ENCODE measurements around the gene FITM1. TPM values are rescaled to one million over a fixed set of nuclear protein-coding genes. Genes with fewer than 3 reads are reported as not detected.

Gene FITM1
- total RNA-seq, 1 donor from 2014 or later = 0.59 TPM

DNA sequence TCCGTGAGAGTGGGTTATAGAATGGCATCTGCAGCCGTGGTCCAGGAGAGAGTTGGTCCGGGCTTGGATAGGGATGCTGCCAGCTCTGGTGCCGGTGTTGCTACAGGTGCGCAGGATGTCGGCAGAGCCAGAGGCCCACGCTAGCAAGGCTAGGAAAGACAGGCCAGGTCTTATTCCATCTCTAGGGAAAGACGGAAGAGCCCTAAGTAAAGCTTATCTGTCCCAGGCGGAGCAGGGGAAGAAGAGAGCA, 5.0 kb downstream of the FITM1 start:
- H3K4me3 Mint-ChIP-seq (ENCODE audit: unreplicated experiment) = peak overlapping the region; percentile 97
- H3K9me3 Mint-ChIP-seq (ENCODE audit: unreplicated experiment) = no peaks in the 10 kb centered on the region
- no peak for DNase-seq (ENCODE audit: low spot score)
- H3K4me1 Mint-ChIP-seq (ENCODE audit: unreplicated experiment) = peaks cover 36% of the 10 kb centered on the region
- H3K36me3 Mint-ChIP-seq (ENCODE audit: low read depth, unreplicated experiment) = peaks cover 18% of the 10 kb centered on the region
- H3K27me3 Mint-ChIP-seq (ENCODE audit: unreplicated experiment) = peaks cover 14% of the 10 kb centered on the region
- peak overlapping the region; percentile 83 for H3K27ac Mint-ChIP-seq (ENCODE audit: unreplicated experiment)
- TF ChIP-seq, protein P1, sequence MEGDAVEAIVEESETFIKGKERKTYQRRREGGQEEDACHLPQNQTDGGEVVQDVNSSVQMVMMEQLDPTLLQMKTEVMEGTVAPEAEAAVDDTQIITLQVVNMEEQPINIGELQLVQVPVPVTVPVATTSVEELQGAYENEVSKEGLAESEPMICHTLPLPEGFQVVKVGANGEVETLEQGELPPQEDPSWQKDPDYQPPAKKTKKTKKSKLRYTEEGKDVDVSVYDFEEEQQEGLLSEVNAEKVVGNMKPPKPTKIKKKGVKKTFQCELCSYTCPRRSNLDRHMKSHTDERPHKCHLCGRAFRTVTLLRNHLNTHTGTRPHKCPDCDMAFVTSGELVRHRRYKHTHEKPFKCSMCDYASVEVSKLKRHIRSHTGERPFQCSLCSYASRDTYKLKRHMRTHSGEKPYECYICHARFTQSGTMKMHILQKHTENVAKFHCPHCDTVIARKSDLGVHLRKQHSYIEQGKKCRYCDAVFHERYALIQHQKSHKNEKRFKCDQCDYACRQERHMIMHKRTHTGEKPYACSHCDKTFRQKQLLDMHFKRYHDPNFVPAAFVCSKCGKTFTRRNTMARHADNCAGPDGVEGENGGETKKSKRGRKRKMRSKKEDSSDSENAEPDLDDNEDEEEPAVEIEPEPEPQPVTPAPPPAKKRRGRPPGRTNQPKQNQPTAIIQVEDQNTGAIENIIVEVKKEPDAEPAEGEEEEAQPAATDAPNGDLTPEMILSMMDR (IDR thresholded peaks at IDR 0.05; ENCODE audit: unreplicated experiment) = no peak

DNA sequence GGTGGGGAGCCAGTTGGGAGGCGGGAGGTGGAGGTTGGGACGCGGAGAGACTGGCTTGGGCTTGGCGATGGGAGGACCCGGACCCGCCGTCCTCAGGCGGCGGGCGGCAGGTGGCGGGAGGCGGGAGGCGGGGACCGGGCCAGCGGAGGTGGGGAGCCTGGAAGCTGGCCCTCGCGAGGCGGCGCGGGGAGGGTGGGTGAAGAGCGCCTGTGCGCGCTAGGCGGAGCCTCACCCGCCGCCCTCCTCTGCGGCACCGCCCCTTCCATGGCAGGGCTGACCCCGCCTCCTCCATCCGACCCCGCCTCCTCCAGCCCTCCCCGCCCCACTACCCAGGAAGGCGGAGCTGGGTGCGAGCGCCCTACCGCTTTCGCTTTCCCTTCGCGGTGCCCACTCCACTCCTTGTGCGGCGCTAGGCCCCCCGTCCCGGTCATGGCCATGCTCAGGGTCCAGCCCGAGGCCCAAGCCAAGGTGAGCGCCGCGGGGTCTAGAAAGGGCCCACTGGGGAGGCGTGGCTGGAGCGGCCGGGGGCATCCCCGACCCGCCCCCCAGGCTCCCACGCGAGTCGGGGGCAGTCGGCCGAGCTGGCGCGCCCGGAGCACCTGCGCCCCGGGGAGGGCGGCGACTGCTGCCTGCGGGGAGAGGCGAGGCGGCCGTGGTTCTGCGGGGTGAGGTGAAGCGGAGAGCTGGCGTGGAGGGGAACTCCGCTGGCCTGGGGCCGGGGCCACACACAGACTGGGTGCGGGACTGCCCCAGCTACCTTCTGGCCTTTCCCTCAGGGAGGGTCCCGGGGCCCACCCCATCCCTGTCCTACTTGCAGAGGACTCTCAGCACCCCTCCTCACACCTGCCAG, 5.6 kb downstream of the FITM1 start, which contains the start of gene PSME1:
TSS of gene PSME1 (plus strand) at position 361 of the 850 bp plus-strand sequence. CDS start at position 430, 69 bp downstream.
- peak; percentile 83 for DNase-seq (ENCODE audit: low spot score)
- peaks cover 32% of the 10 kb centered on the region for H3K4me1 Mint-ChIP-seq (ENCODE audit: unreplicated experiment)
- peaks cover 14% of the 10 kb centered on the region for H3K27me3 Mint-ChIP-seq (ENCODE audit: unreplicated experiment)
- H3K27ac Mint-ChIP-seq (ENCODE audit: unreplicated experiment) = peak within 1 kb of the TSS; percentile 84
- peak within 1 kb of the TSS; percentile 97 for H3K4me3 Mint-ChIP-seq (ENCODE audit: unreplicated experiment)
- H3K36me3 Mint-ChIP-seq (ENCODE audit: low read depth, unreplicated experiment) = peaks cover 18% of the 10 kb centered on the region
- TF ChIP-seq, protein P1 (IDR thresholded peaks at IDR 0.05; ENCODE audit: unreplicated experiment) = no peak
- no peaks in the 10 kb centered on the region for H3K9me3 Mint-ChIP-seq (ENCODE audit: unreplicated experiment)

DNA sequence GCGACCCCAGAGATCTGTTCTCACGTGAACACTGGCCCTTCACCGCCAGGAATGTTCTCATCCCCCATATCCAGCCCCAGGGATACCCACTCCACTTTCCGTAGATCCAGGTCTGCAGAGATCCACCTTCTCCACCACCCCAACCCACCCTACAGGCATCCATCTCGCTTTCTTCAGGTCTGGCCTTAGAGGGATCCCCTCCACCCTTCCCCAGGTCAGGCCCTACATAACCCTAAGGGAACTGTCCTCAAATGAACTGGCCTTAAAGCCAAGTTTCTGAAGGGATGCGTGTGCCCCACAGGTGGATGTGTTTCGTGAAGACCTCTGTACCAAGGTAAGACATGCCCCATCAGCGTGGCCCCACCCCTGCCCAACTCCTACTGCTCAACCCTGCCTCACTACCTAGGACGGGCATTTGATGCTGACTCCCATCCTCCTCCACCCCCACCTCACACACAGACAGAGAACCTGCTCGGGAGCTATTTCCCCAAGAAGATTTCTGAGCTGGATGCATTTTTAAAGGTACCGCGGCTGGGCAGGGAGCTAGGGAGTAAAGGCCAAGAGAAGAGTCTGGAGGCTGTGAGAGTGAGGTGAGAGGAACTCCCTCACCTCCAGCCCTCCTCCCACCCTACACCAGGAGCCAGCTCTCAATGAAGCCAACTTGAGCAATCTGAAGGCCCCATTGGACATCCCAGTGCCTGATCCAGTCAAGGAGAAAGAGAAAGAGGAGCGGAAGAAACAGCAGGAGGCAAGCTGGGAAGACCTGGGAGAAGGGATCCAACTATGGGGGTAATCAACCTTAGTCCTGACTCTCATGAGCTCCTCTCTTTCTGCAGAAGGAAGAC, 6.4 kb downstream of the FITM1 start:
- H3K4me1 Mint-ChIP-seq (ENCODE audit: unreplicated experiment) = peaks cover 27% of the 10 kb centered on the region
- peak overlapping the region; percentile 85 for H3K4me3 Mint-ChIP-seq (ENCODE audit: unreplicated experiment)
- peaks cover 18% of the 10 kb centered on the region for H3K36me3 Mint-ChIP-seq (ENCODE audit: low read depth, unreplicated experiment)
- no peak for DNase-seq (ENCODE audit: low spot score)
- peaks cover 14% of the 10 kb centered on the region for H3K27me3 Mint-ChIP-seq (ENCODE audit: unreplicated experiment)
- no peak overlapping the region for H3K27ac Mint-ChIP-seq (ENCODE audit: unreplicated experiment)
- no peaks in the 10 kb centered on the region for H3K9me3 Mint-ChIP-seq (ENCODE audit: unreplicated experiment)
- TF ChIP-seq, protein P1 (IDR thresholded peaks at IDR 0.05; ENCODE audit: unreplicated experiment) = no peak

DNA sequence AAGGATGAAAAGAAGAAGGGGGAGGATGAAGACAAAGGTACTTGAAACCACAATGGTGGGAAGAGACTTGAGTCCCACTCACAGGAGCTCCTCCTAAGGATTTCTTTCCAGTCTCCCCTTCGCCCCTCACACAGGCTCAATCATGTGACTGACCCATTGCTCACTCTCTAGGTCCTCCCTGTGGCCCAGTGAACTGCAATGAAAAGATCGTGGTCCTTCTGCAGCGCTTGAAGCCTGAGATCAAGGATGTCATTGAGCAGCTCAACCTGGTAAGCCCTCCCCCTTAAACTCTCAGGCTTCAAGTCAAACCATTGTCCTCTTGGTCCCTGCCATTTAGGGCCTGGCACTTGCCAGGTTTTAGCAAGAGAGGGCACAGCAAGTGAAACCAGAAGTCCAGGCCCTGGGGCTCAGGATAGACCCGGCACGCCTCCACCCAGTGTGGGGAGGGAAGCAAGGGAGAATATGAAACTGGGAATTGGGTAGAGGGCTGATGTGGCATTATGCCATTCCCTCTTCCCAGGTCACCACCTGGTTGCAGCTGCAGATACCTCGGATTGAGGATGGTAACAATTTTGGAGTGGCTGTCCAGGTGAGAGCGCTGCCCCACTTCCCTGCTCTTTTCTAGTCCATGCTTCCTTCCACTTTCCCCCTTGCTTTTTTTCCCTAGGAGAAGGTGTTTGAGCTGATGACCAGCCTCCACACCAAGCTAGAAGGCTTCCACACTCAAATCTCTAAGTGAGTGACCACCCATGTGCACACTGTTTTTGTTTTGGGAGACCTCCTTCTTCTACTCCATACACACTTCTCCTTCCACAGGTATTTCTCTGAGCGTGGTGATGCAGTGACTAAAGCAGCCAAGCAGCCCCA, 7.3 kb downstream of the FITM1 start:
- DNase-seq (ENCODE audit: low spot score) = no peak
- Mint-ChIP-seq H3K27me3 (ENCODE audit: unreplicated experiment) (peaks cover 13% of the 10 kb centered on the region), H3K27ac (ENCODE audit: unreplicated experiment) (no peak overlapping the region), H3K36me3 (ENCODE audit: low read depth, unreplicated experiment) (peaks cover 18% of the 10 kb centered on the region), H3K4me3 (ENCODE audit: unreplicated experiment) (peak overlapping the region; percentile 85), H3K9me3 (ENCODE audit: unreplicated experiment) (no peaks in the 10 kb centered on the region), H3K4me1 (ENCODE audit: unreplicated experiment) (peaks cover 20% of the 10 kb centered on the region)
- TF ChIP-seq, protein P1 (IDR thresholded peaks at IDR 0.05; ENCODE audit: unreplicated experiment) = no peak

Measured in endothelial cell (in vitro differentiated cells).